GM12874 (cell line): ENCODE data around the gene MYO9B.

Experiments
- CTCF ChIP-seq: IDR thresholded peaks from 2 replicates; pipeline ENCODE4 v1.5.1; 2011; ENCODE audit warnings: low read depth, mild to moderate bottlenecking, control low read depth, low read length, moderate library complexity; ENCODE audit not compliant: insufficient read depth

Gene MYO9B

GRCh38 chr19:17104679-17105078 lies 29.1 kb downstream of the MYO9B start:
- TF ChIP-seq CTCF, result no peak

GRCh38 chr19:17105556-17105955 lies 30.0 kb downstream of the MYO9B start:
- TF ChIP-seq CTCF, result no peak

GRCh38 chr19:17107546-17108452 lies 32.2 kb downstream of the MYO9B start:
- no peak for TF ChIP-seq CTCF

GRCh38 chr19:17108453-17108784 lies 32.8 kb downstream of the MYO9B start:
- TF ChIP-seq CTCF, result no peak

- TF ChIP-seq CTCF, result no peak
Measured at GRCh38 chr19:17109300-17109699, 33.7 kb downstream of the MYO9B start.

- no peak for TF ChIP-seq CTCF
Measured at GRCh38 chr19:17109962-17110598, 34.5 kb downstream of the MYO9B start.

GRCh38 chr19:17110599-17110966 lies 35.0 kb downstream of the MYO9B start:
- TF ChIP-seq CTCF, result no peak
